PFSK-1 (cell line): ENCODE data around the gene AGGF1.

Source experiments
- POLR2AphosphoS5 ChIP-seq: IDR thresholded peaks from 2 replicates; pipeline ENCODE4 v1.6.1; 2012; ENCODE audit warnings: low read depth, mild to moderate bottlenecking, control low read depth, low read length, moderate library complexity
- SIN3A ChIP-seq: IDR thresholded peaks from 2 replicates; pipeline ENCODE4 v1.6.1; 2012; ENCODE audit warnings: mild to moderate bottlenecking, low read length, moderate library complexity, borderline replicate concordance; ENCODE audit not compliant: insufficient read depth

- TF ChIP-seq POLR2AphosphoS5 (no peak), SIN3A (no peak)
These were observed 43.2 kb upstream of the AGGF1 start for GRCh38 chr5:76986825-76987526.
